ENCODE measurements around the gene SCAANT1. TPM values are rescaled to one million over a fixed set of nuclear protein-coding genes. Genes with fewer than 3 reads are reported as not detected.

The SCAANT1 gene
- polyA plus RNA-seq, 3 donors = not detected

GRCh38 chr3:63960048-63960711, 48.0 kb upstream of the SCAANT1 start:
- H3K27ac ChIP-seq (ENCODE audit: low read depth in 1 of 2, low read length in 2 of 2) = peak overlapping the region in 1 of 2 donors; percentile 47
- H3K4me3 ChIP-seq (replicated peaks in 1 of 3; ENCODE audit: low read depth in 2 of 3, low read length in 3 of 3) = peak overlapping the region in 2 of 3 experiments; percentile 20 to 57
- H2AFZ ChIP-seq (ENCODE audit: insufficient read depth, low read depth, low read length, poor library complexity, severe bottlenecking) = peak overlapping the region; percentile 58
- peaks cover 75% of the 10 kb centered on the region for H4K20me1 ChIP-seq (ENCODE audit: insufficient read depth, low read length)
- Mint-ChIP-seq H3K36me3 (peaks cover 18 to 33% of the 10 kb centered on the region in 2 donors), H3K27me3 (ENCODE audit: low read depth in 3 of 3) (no peaks in the 10 kb centered on the region), H3K9me3 (no peaks in the 10 kb centered on the region), H3K4me1 (peaks cover 23% of the 10 kb centered on the region), H3K27ac (peak overlapping the region; percentile 66 to 91 (median 84)), H3K4me3 (peak overlapping the region; percentile 71 to 82)
- WGBS (ENCODE audit: insufficient coverage) = 1% methylated on average over 6 of the region's 6 CpGs
- no peaks in the 10 kb centered on the region for H3K9me3 ChIP-seq (replicated peaks in 1 of 2; ENCODE audit: control insufficient read depth in 1 of 2, insufficient read depth in 1 of 2, low read length in 2 of 2)
- DNase-seq = peak in 2 of 3 donors; percentile 52 to 72
- peaks cover 84% of the 10 kb centered on the region for H3K79me2 ChIP-seq (ENCODE audit: insufficient read depth, low read length)
- H3K9ac ChIP-seq (ENCODE audit: insufficient read depth, low read length, poor library complexity, severe bottlenecking) = no peak overlapping the region
- H3K27me3 ChIP-seq (ENCODE audit: control insufficient read depth in 2 of 2, insufficient read depth in 2 of 2, low read length in 2 of 2) = no peaks in the 10 kb centered on the region
- intact Hi-C loops (cut with micrococcal nuclease) = loop anchor here in 1 of 2 donors (5.0 kb wide), 2 partner anchors 37 to 48 kb away; partner anchors contain the start of gene SCAANT1
- H3K4me2 ChIP-seq (replicated peaks; ENCODE audit: extremely low read depth, low read length, poor library complexity, severe bottlenecking) = peak overlapping the region; percentile 48
- H3K36me3 ChIP-seq (replicated peaks in 1 of 2; ENCODE audit: control insufficient read depth in 1 of 2, insufficient read depth in 2 of 2, low read length in 2 of 2) = peaks cover 4 to 21% of the 10 kb centered on the region in 2 donors
- H3K4me1 ChIP-seq (ENCODE audit: control insufficient read depth in 1 of 2, insufficient read depth in 2 of 2, low read length in 2 of 2) = peaks cover 11 to 17% of the 10 kb centered on the region in 2 donors
- no peak for TF ChIP-seq CTCF (IDR thresholded peaks at IDR 0.05)

DNA sequence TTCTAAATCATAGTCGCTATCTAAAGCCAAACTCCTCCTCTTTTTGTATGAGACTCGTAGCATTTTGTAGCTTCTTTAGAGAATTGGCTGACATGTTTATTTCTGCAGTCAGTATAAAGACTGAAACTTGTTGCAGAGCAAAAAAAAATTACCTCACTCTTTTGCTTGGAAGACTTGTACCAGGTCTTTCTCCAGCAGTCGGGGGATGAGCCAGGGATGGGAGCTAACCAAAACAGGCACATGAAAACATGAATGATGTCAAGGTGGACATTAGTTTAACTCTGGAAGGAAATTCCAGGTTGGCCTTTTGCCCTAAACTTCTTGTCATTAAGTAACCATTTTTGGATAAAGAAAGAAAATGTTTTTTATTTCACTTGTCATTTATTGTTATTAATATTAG, 47.0 kb upstream of the SCAANT1 start:
- no peak overlapping the region for H2AFZ ChIP-seq (ENCODE audit: insufficient read depth, low read depth, low read length, poor library complexity, severe bottlenecking)
- Mint-ChIP-seq H3K4me1 (peaks cover 13% of the 10 kb centered on the region), H3K27me3 (ENCODE audit: low read depth in 3 of 3) (no peaks in the 10 kb centered on the region), H3K9me3 (no peaks in the 10 kb centered on the region), H3K36me3 (peaks cover 27 to 40% of the 10 kb centered on the region in 2 donors), H3K27ac (peak overlapping the region in 3 of 7 donors; percentile 22 to 63 (median 37)), H3K4me3 (no peak overlapping the region)
- peaks cover 10 to 11% of the 10 kb centered on the region in 2 donors for H3K4me1 ChIP-seq (ENCODE audit: control insufficient read depth in 1 of 2, insufficient read depth in 2 of 2, low read length in 2 of 2)
- H3K79me2 ChIP-seq (ENCODE audit: insufficient read depth, low read length) = peaks cover 86% of the 10 kb centered on the region
- intact Hi-C loops (cut with micrococcal nuclease) = no loop called here
- no peaks in the 10 kb centered on the region for H3K9me3 ChIP-seq (replicated peaks in 1 of 2; ENCODE audit: control insufficient read depth in 1 of 2, insufficient read depth in 1 of 2, low read length in 2 of 2)
- H3K9ac ChIP-seq (ENCODE audit: insufficient read depth, low read length, poor library complexity, severe bottlenecking) = no peak overlapping the region
- H3K4me2 ChIP-seq (replicated peaks; ENCODE audit: extremely low read depth, low read length, poor library complexity, severe bottlenecking) = no peak overlapping the region
- H3K4me3 ChIP-seq (replicated peaks in 1 of 3; ENCODE audit: low read depth in 2 of 3, low read length in 3 of 3) = no peak overlapping the region
- no peaks in the 10 kb centered on the region for H3K27me3 ChIP-seq (ENCODE audit: control insufficient read depth in 2 of 2, insufficient read depth in 2 of 2, low read length in 2 of 2)
- no CpG with 5 or more reads among the region's 3 CpGs for WGBS (ENCODE audit: insufficient coverage)
- DNase-seq = no peak
- H4K20me1 ChIP-seq (ENCODE audit: insufficient read depth, low read length) = peaks cover 85% of the 10 kb centered on the region
- H3K36me3 ChIP-seq (replicated peaks in 1 of 2; ENCODE audit: control insufficient read depth in 1 of 2, insufficient read depth in 2 of 2, low read length in 2 of 2) = peaks cover 7 to 32% of the 10 kb centered on the region in 2 donors
- TF ChIP-seq CTCF (IDR thresholded peaks at IDR 0.05) = no peak
- H3K27ac ChIP-seq (ENCODE audit: low read depth in 1 of 2, low read length in 2 of 2) = no peak overlapping the region
